Measurements from ENCODE around the gene TMEM131.

GRCh38 chr2:97714950-97715652 lies 280.6 kb downstream of the TMEM131 start:
- no peak for TF ChIP-seq CTCF (IDR thresholded peaks at IDR 0.05)
- no peak for TF ChIP-seq POLR2AphosphoS5 (IDR thresholded peaks at IDR 0.05)

Data from upper lobe of left lung (tissue), 4 donors.